GM12864 (cell line): ENCODE data around the gene LAMC1.

Experiments used
- DNase-seq: peaks from one replicate; pipeline ENCODE4 v3.0.0-alpha.2; 2011; ENCODE audit warnings: low read depth
- H3K4me3 ChIP-seq: 2 replicates; pipeline ENCODE4 v1.5.1; 2011; ENCODE audit warnings: mild to moderate bottlenecking, low read depth, low read length, control low read depth
- TF ChIP-seq, protein P1 (sequence below): IDR thresholded peaks from 2 replicates; pipeline ENCODE4 v1.5.1; 2011; ENCODE audit warnings: low read depth, mild to moderate bottlenecking, moderate library complexity, low read length, control low read depth, inconsistent platforms; ENCODE audit errors: missing control alignments

The LAMC1 gene

DNA sequence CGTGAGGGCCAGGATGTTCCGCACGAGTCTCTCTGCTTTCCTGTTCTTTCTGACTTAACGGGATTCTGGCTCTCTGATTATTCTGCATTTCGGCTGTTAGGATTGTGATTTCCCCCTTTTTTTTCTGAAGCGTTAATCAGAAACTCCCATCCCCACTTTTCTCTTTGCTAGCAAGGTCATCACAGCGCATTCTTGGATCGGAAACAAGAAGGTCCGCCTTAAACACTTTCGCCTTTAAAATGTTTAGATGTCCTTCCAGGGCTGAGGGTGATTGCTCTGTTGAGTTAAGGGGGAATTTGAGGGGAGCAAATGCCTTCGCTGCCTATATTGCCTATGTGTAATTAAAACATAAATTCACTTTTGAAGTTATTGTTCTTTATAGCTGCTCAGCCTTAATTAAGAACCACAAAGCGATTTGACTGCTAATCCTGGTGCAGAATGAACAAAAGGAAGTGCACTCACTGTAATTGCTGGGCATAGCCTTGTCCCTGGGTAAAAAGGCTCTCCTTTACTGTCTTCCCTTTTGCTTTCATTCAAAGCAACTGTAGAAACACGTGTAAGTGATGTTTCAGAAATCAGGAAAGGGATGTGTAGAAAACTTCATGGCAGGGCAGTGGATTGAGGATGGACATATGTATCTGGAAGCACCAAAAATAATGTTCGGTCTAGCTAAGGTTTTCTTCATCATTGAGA, 1.2 kb downstream of the LAMC1 start:
- no peak for DNase-seq
- TF ChIP-seq, protein P1, sequence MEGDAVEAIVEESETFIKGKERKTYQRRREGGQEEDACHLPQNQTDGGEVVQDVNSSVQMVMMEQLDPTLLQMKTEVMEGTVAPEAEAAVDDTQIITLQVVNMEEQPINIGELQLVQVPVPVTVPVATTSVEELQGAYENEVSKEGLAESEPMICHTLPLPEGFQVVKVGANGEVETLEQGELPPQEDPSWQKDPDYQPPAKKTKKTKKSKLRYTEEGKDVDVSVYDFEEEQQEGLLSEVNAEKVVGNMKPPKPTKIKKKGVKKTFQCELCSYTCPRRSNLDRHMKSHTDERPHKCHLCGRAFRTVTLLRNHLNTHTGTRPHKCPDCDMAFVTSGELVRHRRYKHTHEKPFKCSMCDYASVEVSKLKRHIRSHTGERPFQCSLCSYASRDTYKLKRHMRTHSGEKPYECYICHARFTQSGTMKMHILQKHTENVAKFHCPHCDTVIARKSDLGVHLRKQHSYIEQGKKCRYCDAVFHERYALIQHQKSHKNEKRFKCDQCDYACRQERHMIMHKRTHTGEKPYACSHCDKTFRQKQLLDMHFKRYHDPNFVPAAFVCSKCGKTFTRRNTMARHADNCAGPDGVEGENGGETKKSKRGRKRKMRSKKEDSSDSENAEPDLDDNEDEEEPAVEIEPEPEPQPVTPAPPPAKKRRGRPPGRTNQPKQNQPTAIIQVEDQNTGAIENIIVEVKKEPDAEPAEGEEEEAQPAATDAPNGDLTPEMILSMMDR = no peak
- H3K4me3 ChIP-seq = peak overlapping the region; percentile 67

DNA sequence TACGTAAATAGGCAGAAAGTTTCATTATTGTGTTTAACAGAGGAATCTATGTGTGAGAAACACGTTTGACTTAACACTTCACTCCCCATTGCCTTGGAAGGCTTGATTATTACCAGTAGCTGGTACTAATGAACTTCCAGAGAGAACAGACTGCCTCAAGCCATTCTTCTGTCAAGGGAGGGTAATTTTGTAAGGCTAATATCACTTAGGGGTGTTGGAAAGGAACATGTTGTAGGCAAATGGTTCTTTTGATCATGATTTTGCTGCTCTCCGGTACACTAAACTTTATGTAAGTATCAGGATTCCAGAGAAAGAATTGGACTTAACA, 1.8 kb downstream of the LAMC1 start:
- no peak for DNase-seq
- TF ChIP-seq, protein P1 = no peak
- H3K4me3 ChIP-seq = peak overlapping the region; percentile 67

DNA sequence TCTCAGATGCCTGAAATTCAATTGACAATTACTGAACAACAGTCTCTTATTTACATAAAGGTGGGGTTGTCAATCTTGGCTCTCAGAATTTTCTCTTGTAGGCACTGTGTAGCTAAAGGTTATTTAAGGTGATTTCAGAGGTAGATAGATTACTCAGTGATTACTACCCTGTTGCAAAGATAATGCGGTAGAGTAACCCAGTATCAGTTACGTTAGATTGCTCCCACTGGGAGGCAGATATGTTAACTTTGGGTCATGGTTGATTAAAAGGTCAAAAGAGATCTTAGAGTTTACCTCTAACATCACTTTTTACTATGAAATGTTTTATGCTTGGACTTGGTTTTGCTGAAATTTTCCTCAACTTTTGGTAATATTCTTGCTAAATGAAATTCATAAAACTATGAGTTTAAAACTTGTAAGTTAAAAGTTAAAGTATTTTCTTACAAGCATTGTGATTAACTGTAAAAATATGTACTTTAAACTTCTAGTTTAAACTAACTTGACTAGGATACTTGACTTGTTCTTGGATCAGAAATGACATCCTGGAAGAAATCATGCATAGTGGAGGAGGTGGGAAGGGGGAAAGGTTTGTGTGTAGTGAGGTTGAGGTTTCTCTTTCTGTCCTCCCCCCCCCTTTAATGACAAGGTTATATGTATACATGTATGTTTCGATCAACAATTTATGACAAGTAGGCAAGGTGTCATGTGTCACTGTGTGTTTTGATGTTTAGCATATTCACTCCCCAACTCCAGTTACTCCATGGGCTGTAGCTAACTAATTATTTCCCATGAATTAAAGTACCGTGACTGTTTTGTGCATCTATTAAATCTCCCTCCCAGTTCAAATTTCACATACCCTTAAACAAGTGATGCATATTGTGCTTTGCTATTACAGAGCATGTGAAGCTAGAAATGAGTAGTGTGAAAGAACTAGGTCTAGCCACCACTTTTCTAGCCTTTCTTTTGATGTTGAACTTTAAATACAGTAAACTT, 2.9 kb downstream of the LAMC1 start:
- peak overlapping the region; percentile 18 for H3K4me3 ChIP-seq

DNA sequence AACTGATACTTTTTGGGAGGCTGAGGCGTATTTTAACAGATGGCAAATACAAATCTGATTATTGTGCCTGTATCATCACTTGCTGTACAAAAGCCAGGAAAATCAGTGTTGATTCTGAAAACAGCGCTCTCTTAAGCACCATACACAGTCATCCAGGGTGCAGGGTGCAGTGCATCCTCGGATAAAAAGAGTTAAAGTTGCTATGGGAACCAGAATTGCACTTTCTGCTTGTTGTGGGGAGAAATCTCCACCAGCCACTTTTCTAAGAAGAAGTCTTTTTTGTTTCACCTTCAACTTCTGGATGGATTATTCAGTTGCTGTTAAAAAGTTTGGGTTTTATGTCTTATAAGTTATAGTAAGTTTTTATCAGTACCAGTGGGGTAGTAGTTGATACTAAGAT, 3.8 kb downstream of the LAMC1 start:
- TF ChIP-seq, protein P1 = no peak
- H3K4me3 ChIP-seq = no peak overlapping the region; the same call in 1 of the 2 replicates
- no peak for DNase-seq

More for the DNA sequence above, 2.9 kb downstream of the LAMC1 start:
- TF ChIP-seq, protein P1 = no peak
- DNase-seq = no peak

DNA sequence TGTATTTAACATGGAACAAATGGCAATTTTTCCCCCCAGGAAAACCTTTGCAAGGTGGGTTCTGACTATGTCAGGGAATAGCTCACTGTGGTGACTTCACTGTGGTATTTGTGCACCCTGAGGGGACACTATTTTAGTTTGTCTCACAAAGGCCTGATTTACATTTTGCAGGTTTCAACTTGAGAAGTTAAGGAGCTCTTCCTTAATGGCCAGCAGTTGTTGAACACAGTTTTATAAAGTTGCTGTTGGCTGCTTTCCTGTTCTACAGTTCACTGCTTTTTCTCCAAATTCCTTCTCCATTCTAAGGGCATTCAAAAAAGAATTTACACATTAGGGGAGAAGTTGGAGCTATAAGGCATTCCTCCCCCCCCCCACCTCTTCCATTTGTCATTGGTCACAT, 4.6 kb downstream of the LAMC1 start:
- TF ChIP-seq, protein P1 = no peak
- no peak for DNase-seq
- H3K4me3 ChIP-seq = peak overlapping the region; percentile 28; the same call in 1 of the 2 replicates

DNA sequence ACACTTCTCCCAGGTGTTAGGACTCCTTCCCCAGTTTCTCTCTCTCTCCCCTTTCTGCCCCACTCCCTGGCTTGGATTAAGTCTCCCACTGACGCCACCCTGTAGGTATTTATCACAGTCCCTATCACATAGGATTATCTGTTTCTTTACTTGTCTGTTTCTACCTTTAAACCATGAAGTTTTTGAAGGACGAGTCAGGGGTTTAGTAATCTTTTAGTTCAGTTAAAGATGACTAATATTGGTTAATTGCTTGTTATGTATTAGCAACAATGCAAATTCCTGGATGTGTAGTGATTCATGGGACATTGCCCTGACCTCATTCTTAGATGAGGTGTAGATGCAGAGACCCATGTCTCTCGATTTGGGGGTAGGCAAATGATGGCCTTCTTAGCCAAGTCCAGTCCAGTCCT, 6.4 kb downstream of the LAMC1 start:
- DNase-seq = no peak
- TF ChIP-seq, protein P1 = no peak
- H3K4me3 ChIP-seq = no peak overlapping the region
